Calu3 (cell line): Measurements from ENCODE around the gene HLA-F. TPM values are rescaled to one million over a fixed set of nuclear protein-coding genes. Genes with fewer than 3 reads are reported as not detected.
A peak's percentile ranks its signal among the peaks of the same experiment; 100 is the strongest.

Experiments used
- BruUV-seq: library from RNA; stranded (reverse); fragments of 400-500 nt; replicated peaks from 2 replicates; lab custom pipeline; 2021; lab: Mats Ljungman, UMichigan
- CTCF ChIA-PET: fragments of 300-600 bp; sonication (Branson Sonifier 250); formaldehyde crosslinking; loops from one replicate; lab custom pipeline; 2022; ENCODE audit warnings: antibody characterized with exemption; lab: Charles Lee
- DNase-seq: peaks from one replicate; pipeline ENCODE4 v3.0.0; 2022
- H3K27ac Mint-ChIP-seq: one replicate; pipeline ENCODE4 v1.8.0; 2022; ENCODE audit warnings: mixed read lengths; ENCODE audit not compliant: unreplicated experiment
- H3K27me3 Mint-ChIP-seq: one replicate; pipeline ENCODE4 v1.8.0; 2022; ENCODE audit warnings: mixed read lengths; ENCODE audit not compliant: unreplicated experiment
- H3K36me3 Mint-ChIP-seq: one replicate; pipeline ENCODE4 v1.8.0; 2022; ENCODE audit warnings: mild to moderate bottlenecking, moderate library complexity, mixed read lengths; ENCODE audit not compliant: insufficient read depth, unreplicated experiment
- H3K4me1 Mint-ChIP-seq: one replicate; pipeline ENCODE4 v1.8.0; 2022; ENCODE audit warnings: mild to moderate bottlenecking, low read depth, mixed read lengths; ENCODE audit not compliant: unreplicated experiment
- H3K4me3 Mint-ChIP-seq: one replicate; pipeline ENCODE4 v1.8.0; 2022; ENCODE audit warnings: mild to moderate bottlenecking, low read depth, moderate library complexity, mixed read lengths; ENCODE audit not compliant: unreplicated experiment
- H3K9me3 Mint-ChIP-seq: one replicate; pipeline ENCODE4 v1.8.0; 2022; ENCODE audit warnings: low read depth, mixed read lengths; ENCODE audit not compliant: unreplicated experiment
- intact Hi-C: fragments of 100-400 bp; cut with micrococcal nuclease; formaldehyde crosslinking; loops from one replicate; pipeline ENCODE4 v1.10.0; 2022; ENCODE audit not compliant: unreplicated experiment
- total RNA-seq: library from RNA; stranded (reverse); gene quantifications from 2 replicates; pipeline ENCODE4 v1.2.3, GENCODE V29; 2022
- TF ChIP-seq, protein P1 (sequence below): fragments of 200-600 bp; IDR thresholded peaks from one replicate; pipeline ENCODE4 v1.8.0; 2022; ENCODE audit warnings: antibody characterized with exemption; ENCODE audit not compliant: unreplicated experiment

The HLA-F gene
- total RNA-seq, 1 experiment from 2014 or later = 57.9 TPM

DNA sequence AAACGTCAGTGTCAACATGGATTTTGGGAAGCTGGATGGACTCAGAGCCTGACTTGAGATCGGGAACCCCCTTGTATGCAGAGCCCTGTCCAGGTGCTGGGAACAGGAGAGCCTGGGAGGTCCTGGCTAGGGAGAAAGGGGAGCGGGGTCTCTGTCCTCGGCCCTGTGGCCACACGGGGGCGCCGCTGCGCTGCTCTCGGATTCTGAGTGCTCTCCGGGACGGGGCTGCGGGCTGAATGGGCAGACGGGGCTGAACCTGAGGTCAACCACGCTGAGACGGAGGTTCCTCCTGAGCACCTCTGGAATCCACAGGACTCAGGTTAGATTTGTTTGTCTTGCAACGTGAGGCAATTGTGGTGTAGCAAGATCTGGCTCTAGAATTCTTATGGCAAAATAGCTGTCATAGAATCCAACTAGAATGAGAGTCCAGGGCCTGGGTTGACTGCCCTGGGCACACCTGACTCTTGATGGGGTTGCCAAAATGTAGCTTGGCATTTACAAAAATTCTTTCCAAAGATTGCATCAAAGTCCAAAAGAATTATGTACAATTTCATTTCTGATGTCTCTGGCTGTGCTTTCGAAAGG, 20.6 kb upstream of the HLA-F start:
- BruUV-seq = no TSS peak
- CTCF ChIA-PET = interaction anchor here (0.9 to 1.2 kb wide), 5 partner anchors 9 to 263 kb away, joined by 3 to 6 read pairs (median 3); no protein-coding TSS in a partner anchor
- intact Hi-C loops = no loop called here
- DNase-seq = peak; percentile 91
- Mint-ChIP-seq H3K36me3 (no peaks in the 10 kb centered on the region), H3K27me3 (peaks cover 41% of the 10 kb centered on the region), H3K4me1 (no peaks in the 10 kb centered on the region), H3K9me3 (no peaks in the 10 kb centered on the region), H3K27ac (no peak overlapping the region), H3K4me3 (no peak overlapping the region)
- TF ChIP-seq, protein P1, sequence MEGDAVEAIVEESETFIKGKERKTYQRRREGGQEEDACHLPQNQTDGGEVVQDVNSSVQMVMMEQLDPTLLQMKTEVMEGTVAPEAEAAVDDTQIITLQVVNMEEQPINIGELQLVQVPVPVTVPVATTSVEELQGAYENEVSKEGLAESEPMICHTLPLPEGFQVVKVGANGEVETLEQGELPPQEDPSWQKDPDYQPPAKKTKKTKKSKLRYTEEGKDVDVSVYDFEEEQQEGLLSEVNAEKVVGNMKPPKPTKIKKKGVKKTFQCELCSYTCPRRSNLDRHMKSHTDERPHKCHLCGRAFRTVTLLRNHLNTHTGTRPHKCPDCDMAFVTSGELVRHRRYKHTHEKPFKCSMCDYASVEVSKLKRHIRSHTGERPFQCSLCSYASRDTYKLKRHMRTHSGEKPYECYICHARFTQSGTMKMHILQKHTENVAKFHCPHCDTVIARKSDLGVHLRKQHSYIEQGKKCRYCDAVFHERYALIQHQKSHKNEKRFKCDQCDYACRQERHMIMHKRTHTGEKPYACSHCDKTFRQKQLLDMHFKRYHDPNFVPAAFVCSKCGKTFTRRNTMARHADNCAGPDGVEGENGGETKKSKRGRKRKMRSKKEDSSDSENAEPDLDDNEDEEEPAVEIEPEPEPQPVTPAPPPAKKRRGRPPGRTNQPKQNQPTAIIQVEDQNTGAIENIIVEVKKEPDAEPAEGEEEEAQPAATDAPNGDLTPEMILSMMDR = peak; percentile 89

DNA sequence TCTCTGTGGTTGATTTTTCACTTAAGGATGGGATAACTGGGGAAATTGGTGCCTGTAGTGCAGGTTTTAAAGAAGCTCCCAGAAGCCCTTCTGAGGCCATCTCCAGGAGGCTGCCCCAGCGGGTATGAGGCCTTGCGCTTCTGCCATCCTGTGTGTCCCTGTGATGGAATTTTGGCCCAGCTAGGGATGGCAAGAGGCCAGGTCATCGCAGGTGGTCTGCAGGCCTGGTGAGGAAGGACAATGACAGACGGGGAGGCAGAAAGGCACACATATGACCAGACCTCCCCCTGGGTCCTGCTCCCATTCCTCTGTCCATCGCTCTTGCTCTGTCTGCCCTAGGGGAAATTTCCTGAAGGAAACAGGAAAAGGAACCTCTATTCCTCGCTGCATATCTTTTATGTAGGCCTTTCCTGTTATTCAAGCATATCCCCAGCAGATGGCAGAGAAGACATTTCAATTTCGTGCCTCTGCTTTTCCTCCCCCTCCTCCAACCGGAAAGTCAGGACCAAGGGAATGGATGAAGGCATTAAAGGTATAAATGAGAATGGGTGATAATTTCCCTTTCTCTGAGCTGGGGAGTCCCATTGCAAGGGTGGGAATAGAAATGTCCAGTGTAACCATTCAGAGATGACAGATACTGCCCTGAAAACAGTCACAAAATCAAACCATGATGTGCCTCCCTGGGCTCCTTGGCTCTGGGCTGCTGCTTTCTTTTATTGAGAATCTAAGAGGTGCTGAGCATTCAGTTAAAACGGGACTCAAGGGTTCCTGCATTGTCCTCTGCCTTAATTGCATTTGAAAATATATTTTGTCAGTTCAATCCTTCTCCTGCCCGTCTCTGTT, 17.6 kb upstream of the HLA-F start:
- H3K9me3 Mint-ChIP-seq = no peaks in the 10 kb centered on the region
- no peaks in the 10 kb centered on the region for H3K36me3 Mint-ChIP-seq
- H3K27ac Mint-ChIP-seq = no peak overlapping the region
- BruUV-seq = no TSS peak
- CTCF ChIA-PET = interaction anchor here (0.5 to 0.9 kb wide), 3 partner anchors 12 to 1221 kb away, joined by 3 to 4 read pairs (median 4); no protein-coding TSS in a partner anchor
- H3K4me1 Mint-ChIP-seq = peaks cover 8% of the 10 kb centered on the region
- H3K27me3 Mint-ChIP-seq = peaks cover 61% of the 10 kb centered on the region
- no peak overlapping the region for H3K4me3 Mint-ChIP-seq
- peak; percentile 64 for DNase-seq
- TF ChIP-seq, protein P1 = peak; percentile 71
- intact Hi-C loops = loop anchor here (1.0 to 5.0 kb wide), 4 partner anchors 33 to 307 kb away; no protein-coding TSS in a partner anchor

DNA sequence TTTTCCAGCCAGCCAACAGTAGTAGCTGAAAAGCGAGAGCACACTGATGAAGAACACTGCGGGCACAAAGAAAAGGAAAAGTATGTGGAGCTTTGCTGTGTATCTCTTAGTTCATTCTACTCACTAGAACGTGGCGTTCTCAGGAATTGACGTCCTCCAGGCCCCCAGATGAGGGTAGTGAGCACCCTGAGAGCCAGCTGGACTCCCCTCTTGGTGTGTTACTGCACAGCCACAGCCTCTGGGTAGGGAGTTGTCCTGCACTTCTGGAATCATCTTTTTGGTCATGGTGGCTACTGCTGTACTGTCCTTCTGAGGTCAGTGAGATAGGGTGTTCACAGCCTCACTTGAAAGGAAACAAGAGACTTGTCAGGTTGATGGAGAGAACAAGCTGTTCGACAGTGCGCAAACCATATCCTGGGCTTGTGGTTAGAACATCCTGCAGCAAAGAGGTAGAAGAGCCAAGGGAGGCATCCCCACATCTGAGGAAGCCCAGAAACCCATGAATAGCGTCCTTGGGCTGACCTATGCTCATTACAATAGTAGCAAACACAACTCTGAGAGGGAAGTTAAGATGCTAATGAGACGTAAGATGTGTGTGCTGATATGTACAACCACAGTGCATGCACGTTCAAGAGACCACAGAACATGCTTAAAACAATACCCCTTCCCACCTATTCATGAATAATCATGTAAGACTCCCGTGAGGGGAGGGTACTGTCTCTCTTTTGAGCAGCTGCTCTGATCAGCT, 14.6 kb upstream of the HLA-F start:
- TF ChIP-seq, protein P1 = no peak
- intact Hi-C loops = loop anchor here (5.0 kb wide), 2 partner anchors 44 to 304 kb away; no protein-coding TSS in a partner anchor
- no peak overlapping the region for H3K27ac Mint-ChIP-seq
- H3K4me3 Mint-ChIP-seq = no peak overlapping the region
- H3K4me1 Mint-ChIP-seq = peaks cover 8% of the 10 kb centered on the region
- CTCF ChIA-PET = interaction anchor here (1.2 kb wide), 1 partner anchor 12 kb away, joined by 3 read pairs; no protein-coding TSS in a partner anchor
- no TSS peak for BruUV-seq
- H3K9me3 Mint-ChIP-seq = no peaks in the 10 kb centered on the region
- no peak for DNase-seq
- H3K27me3 Mint-ChIP-seq = peaks cover 66% of the 10 kb centered on the region
- no peaks in the 10 kb centered on the region for H3K36me3 Mint-ChIP-seq

DNA sequence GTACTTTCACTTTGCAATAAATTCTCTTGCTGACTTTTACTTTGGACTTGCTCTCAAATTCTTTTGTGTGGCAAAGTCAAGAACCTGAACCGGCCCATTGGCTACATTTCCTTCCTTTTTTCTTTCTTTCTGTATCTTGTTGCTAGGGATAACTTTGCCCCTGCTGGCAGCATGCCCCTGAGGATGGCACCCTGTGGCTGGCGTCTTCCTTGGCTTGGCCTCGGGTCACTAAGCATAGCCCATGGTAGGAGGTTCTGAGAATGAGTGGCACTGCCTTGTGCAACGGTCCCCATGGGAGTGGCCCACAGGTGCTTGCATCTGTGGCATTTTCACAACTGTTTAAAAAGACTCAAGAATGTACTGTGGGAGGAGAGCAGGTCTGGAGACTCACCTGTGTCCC, 14.0 kb upstream of the HLA-F start:
- CTCF ChIA-PET = no interaction called here
- no TSS peak for BruUV-seq
- TF ChIP-seq, protein P1 = no peak
- no peak for DNase-seq
- Mint-ChIP-seq H3K4me3 (no peak overlapping the region), H3K27ac (no peak overlapping the region), H3K36me3 (no peaks in the 10 kb centered on the region), H3K4me1 (peaks cover 8% of the 10 kb centered on the region), H3K27me3 (peaks cover 61% of the 10 kb centered on the region), H3K9me3 (no peaks in the 10 kb centered on the region)
- intact Hi-C loops = loop anchor here (5.0 kb wide), 2 partner anchors 43 to 303 kb away; no protein-coding TSS in a partner anchor
